Fibroblast of skin of scalp (primary cell): ENCODE measurements around the gene CSNK1A1.
A peak's percentile ranks its signal among the peaks of the same experiment; 100 is the strongest.
"Not testable (repeated sequence)": the region's sequence is repeated elsewhere in the genome, so short reads cannot be mapped to it uniquely, and the experiment has no call there.

Experiments
- DNase-seq: peaks from one replicate; pipeline ENCODE4 v3.0.0-alpha.2; 2013

CSNK1A1 gene

DNA sequence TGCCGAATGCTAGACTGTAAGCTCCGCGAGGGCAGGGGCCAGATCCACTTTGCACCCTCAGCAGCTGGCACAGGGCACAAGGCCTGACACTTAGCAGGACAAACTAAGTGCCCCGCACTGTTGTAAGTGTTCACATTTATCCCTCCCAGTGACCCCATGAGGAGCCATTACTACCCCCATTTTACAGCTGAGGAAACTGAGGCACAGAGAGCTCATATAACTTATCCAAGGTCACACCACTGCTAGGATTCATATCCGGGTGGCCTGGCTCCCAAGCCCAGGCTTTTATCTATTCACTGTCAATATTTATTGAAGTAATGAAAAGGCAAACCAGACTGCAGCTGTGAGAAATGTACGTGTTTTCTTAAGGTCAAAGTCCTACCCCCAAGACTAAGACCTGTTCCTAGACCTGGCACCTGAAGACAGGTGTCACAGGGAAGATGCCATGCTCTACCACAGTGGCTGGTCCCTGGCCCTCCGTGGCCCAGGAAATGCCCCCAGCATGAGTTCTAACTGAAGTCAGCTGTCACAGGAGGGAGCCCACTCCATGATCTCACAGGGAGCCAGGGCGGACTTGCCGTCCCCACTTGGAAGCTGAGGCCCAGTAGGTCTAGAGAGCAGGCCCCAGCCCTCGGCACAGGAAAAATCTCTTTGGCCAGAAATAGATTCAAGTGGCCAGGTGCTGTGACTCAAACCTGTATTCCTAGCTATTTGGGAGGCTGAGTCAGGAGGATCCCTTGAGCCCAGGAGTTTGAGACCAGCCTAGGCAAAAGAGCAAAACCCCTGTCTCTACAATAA, 97.4 kb downstream of the CSNK1A1 start:
- DNase-seq: no peak

DNA sequence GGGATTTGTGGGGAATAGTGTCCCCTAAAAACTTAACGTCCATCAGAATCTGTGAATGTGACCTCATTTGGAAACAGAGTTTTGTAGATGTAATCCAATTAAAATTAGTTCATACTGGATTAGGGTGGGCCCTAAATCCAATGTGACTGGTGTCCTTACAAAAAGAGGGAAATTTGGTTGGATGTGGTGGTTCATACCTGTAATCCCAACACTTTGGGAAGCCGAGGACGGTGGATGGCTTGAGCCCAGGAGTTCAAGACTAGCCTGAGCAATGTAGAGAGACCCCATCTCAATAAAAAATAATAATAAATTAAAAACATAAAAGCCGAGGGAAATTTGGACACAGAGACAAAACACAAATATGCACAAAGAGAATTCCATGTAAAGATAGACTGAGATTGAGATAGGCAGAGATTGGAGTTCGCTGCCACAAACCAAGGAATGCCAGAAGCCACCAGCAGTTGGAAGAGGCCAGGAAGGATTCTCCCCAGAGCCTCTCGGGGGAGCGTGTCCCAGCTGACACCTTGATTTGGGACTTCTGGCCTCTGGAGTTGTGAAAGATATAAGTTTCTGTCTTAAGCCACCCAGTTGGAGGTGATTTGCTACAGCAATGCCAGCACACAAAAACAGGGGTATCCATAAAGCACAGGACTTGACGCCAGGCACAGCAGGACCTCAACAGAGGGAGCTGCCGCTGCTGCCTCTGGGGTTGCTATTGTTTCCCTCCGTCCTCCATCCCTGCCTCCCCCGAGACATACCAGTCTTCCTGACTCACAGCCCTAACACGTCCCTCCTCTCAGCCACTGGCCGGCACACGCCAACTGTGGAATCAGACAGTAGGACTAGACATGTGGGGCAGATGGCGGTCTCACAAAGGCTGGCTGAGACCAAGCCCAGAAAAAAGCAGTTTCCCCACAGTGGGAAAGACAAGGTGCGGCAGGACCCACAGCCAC, 98.3 kb downstream of the CSNK1A1 start:
- DNase-seq: peak; percentile 98

GRCh38 chr5:149452007-149452664, 99.1 kb downstream of the CSNK1A1 start:
- peak; percentile 49 for DNase-seq

GRCh38 chr5:149450199-149450598, 101.0 kb downstream of the CSNK1A1 start:
- peak; percentile 73 for DNase-seq

GRCh38 chr5:149448831-149449714, 102.2 kb downstream of the CSNK1A1 start:
- no peak for DNase-seq

- peak; percentile 74 for DNase-seq
These were observed 102.8 kb downstream of the CSNK1A1 start for GRCh38 chr5:149448431-149448830.

- no peak for DNase-seq
These were observed 103.6 kb downstream of the CSNK1A1 start for GRCh38 chr5:149447373-149448367.

GRCh38 chr5:149446794-149447193, 104.4 kb downstream of the CSNK1A1 start:
- DNase-seq: not testable (repeated sequence)

DNA sequence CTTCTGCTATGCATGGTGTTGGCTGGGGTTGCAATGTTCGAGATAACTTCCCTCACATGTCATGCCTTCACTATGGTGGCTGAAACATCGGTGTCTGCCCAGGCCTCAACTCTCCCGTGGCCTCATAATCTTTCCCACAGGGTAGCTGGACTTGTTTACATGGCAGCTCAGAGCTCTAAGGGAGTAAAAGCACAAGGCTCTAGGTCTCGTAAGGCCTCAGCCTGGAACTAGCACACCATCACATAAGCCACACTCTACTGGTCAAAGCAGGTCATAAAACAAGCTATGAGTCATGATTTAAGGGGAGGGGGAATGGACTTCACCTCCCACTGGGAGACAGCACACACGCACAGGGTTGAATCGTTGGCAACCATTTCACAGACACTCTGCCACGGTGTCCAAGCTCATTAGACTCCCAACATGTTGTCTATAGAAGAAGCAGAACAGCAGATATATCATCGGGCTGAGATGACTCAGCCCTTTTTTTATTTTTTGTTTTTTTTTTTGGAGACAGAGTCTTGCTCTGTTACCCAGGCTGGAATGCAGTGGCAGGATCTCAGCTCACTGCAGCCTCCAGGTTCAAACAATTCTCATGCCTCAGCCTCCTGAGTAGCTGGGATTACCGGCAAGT, 105.4 kb downstream of the CSNK1A1 start:
- peak; percentile 99 for DNase-seq

DNA sequence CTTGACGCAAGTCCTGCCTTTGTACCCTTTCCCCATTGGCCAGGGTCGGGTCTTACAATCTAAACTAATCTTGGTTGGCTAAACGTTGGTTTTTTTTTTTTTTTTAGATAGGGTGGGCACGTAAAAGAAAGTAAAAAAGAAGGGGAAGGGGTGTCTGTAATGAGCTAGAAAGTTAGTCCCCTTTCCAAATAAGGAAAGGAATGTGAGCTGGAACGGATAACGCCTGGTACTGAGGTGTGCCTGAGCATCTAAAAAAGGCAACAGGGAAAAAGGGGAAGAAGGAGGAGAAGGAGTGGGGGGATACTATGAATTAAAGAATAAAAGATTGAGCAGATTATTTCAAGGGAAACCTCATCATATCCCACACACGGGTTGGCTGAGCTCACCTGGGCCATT, 105.9 kb downstream of the CSNK1A1 start:
- no peak for DNase-seq

DNA sequence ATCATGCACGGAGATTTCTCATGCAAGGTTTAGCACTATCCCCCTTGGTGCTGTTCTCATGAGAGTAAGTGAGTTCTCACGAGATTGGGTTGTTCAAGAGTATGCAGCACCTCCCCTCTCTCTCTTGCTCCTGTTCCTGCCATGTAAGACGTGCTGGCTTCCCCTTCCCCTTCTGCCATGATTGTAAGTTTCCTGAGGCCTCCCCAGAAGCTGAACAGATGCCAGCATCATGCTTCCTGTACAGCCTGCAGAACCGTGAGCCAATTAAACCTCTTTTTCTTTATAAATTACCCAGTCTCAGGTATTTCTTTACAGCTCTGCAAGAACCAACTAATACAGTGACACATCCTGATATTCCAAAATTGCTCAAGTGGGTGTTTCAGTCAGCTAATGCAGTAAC, 106.8 kb downstream of the CSNK1A1 start:
- DNase-seq: not testable (repeated sequence)

DNA sequence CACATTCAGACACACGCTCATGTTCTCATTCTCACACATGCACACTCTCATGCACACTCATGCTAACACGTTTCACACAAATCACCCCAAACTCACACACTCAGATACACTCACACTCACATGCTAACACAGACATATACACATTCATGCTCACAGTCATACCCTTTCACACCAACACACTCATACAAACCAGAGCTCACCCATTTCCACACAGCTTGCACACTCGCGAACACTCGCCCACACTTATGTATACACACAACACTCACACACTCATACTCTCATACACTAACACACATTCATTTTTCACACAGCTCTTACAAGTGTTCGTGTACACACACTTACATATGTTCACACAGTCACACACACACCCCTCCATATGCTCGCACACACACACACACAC, 108.0 kb downstream of the CSNK1A1 start:
- DNase-seq: no peak

- DNase-seq: peak; percentile 72
These were observed 108.6 kb downstream of the CSNK1A1 start for GRCh38 chr5:149442563-149443182.
